Body of pancreas (tissue), 4 donors: Measurements from ENCODE around the gene GFRA3.

Experiments
- CTCF ChIP-seq, 7 experiments: fragments of 450-650 bp in 4 of 7; fragments of 200-600 bp in 3 of 7; sonication (generic) in 3 of 7; IDR thresholded peaks; one replicate each; pipeline ENCODE4 v1.5.1; 2016 to 2019; ENCODE audit warnings: antibody characterized with exemption in 7 of 7
- POLR2A ChIP-seq, 3 donors: fragments of 450-650 bp; IDR thresholded peaks; one replicate each; pipeline ENCODE4 v1.6.1; 2016; ENCODE audit warnings: antibody characterized with exemption in 3 of 3, mild to moderate bottlenecking in 2 of 3

- TF ChIP-seq CTCF (IDR thresholded peaks at IDR 0.05), result no peak
- TF ChIP-seq POLR2A (IDR thresholded peaks at IDR 0.05), result no peak
These were observed 45.0 kb downstream of the GFRA3 start for GRCh38 chr5:138229387-138229786.
